B cell (primary cell): ENCODE data around the gene RMI2. TPM values are rescaled to one million over a fixed set of nuclear protein-coding genes. Genes with fewer than 3 reads are reported as not detected.

Source experiments
- ATAC-seq: fragments of 200-7000 bp; cut with Tn5 transposase; one replicate; pipeline ENCODE4 v1.10.0; 2021; ENCODE audit warnings: low read depth, mild to moderate bottlenecking, moderate number of reproducible peaks, moderate library complexity
- CTCF ChIA-PET: fragments of 350-600 bp; sonication (Branson Sonifier 250); formaldehyde crosslinking; loops from one replicate; lab custom pipeline; 2021; ENCODE audit warnings: antibody characterized with exemption, inconsistent platforms; lab: Charles Lee
- POLR2A ChIA-PET: fragments of 350-600 bp; sonication (Branson Sonifier 250); formaldehyde crosslinking; loops from one replicate; lab custom pipeline; 2021; ENCODE audit warnings: antibody characterized with exemption; lab: Charles Lee
- DNase-seq: peaks from one replicate; pipeline ENCODE4 v3.0.0; 2013
- H2AFZ ChIP-seq: 2 replicates; pipeline ENCODE4 v1.6.1; 2012; ENCODE audit warnings: mild to moderate bottlenecking, low read depth, low read length; ENCODE audit not compliant: insufficient read depth, poor library complexity, severe bottlenecking
- H3K27ac ChIP-seq, 2 donors: 1 replicate in 1 of 2; 2 replicates in 1 of 2; pipeline ENCODE4 v1.5.1; 2012 to 2013; ENCODE audit warnings: low read length in 2 of 2, mild to moderate bottlenecking in 2 of 2, moderate library complexity in 1 of 2
- H3K27me3 ChIP-seq, 4 experiments: fragments of 200-600 bp in 1 of 4; sonication (generic) in 1 of 4; replicated peaks in 1 of 4; 1 replicate in 2 of 4; 2 replicates in 2 of 4; pipeline versions ENCODE4 v1.6.1 to v1.7.0; 2013 to 2016; ENCODE audit warnings: low read length in 3 of 4, mild to moderate bottlenecking in 2 of 4, mixed read lengths in 1 of 4, moderate library complexity in 1 of 4; ENCODE audit not compliant: insufficient read depth in 4 of 4, control insufficient read depth in 3 of 4; ENCODE audit errors: control extremely low read depth in 1 of 4
- H3K36me3 ChIP-seq, 2 experiments: replicated peaks in 1 of 2; 1 replicate in 1 of 2; 2 replicates in 1 of 2; pipeline versions ENCODE4 v1.6.1 to v1.7.1; 2013; ENCODE audit warnings: low read length in 1 of 2; ENCODE audit not compliant: insufficient read depth in 2 of 2, control insufficient read depth in 1 of 2; ENCODE audit errors: control extremely low read depth in 1 of 2, extremely low read depth in 1 of 2
- H3K4me1 ChIP-seq, 2 donors: fragments of 200-600 bp in 1 of 2; sonication (generic) in 1 of 2; 1 replicate in 1 of 2; 2 replicates in 1 of 2; pipeline versions ENCODE4 v1.5.1 to v1.6.1; 2013 to 2017; ENCODE audit warnings: low read length in 2 of 2; ENCODE audit not compliant: control insufficient read depth in 2 of 2, insufficient read depth in 2 of 2
- H3K4me2 ChIP-seq: replicated peaks from 2 replicates; pipeline ENCODE3; 2012; ENCODE audit warnings: mild to moderate bottlenecking, low read depth, low read length; ENCODE audit not compliant: poor library complexity, severe bottlenecking
- H3K4me3 ChIP-seq, 5 experiments: fragments of 200-600 bp in 1 of 5; sonication (generic) in 1 of 5; 1 replicate in 3 of 5; 2 replicates in 2 of 5; pipeline versions ENCODE4 v1.5.1 to v1.7.0; 2011 to 2016; ENCODE audit warnings: low read length in 4 of 5, mild to moderate bottlenecking in 4 of 5, low read depth in 2 of 5, control low read depth in 1 of 5, moderate library complexity in 1 of 5; ENCODE audit not compliant: insufficient read depth in 1 of 5; ENCODE audit errors: control extremely low read depth in 1 of 5, extremely low read depth in 1 of 5
- H3K79me2 ChIP-seq: fragments of 200-600 bp; sonication (generic); one replicate; pipeline ENCODE4 v1.6.0; 2016; ENCODE audit warnings: low read length; ENCODE audit not compliant: control insufficient read depth, insufficient read depth
- H3K9ac ChIP-seq: fragments of 200-600 bp; sonication (generic); 2 replicates; pipeline ENCODE4 v1.6.1; 2017; ENCODE audit warnings: mild to moderate bottlenecking, low read length, moderate library complexity
- H3K9me3 ChIP-seq, 3 donors: one replicate each; pipeline versions ENCODE4 v1.6.1 to v1.7.1; 2013; ENCODE audit warnings: low read length in 2 of 3; ENCODE audit not compliant: control insufficient read depth in 2 of 3, insufficient read depth in 1 of 3; ENCODE audit errors: control extremely low read depth in 1 of 3
- H4K20me1 ChIP-seq: 2 replicates; pipeline ENCODE4 v1.6.0; 2012; ENCODE audit warnings: mild to moderate bottlenecking, low read length; ENCODE audit not compliant: insufficient read depth, control insufficient read depth, poor library complexity, severe bottlenecking
- H3K27ac Mint-ChIP-seq: one replicate; pipeline ENCODE4 v1.8.0; 2021; ENCODE audit warnings: mixed read lengths
- H3K27me3 Mint-ChIP-seq: one replicate; pipeline ENCODE4 v1.8.0; 2021; ENCODE audit warnings: mixed read lengths
- H3K4me1 Mint-ChIP-seq: one replicate; pipeline ENCODE4 v1.8.0; 2021; ENCODE audit warnings: mixed read lengths
- H3K4me3 Mint-ChIP-seq: one replicate; pipeline ENCODE4 v1.8.0; 2021; ENCODE audit warnings: mixed read lengths
- H3K9me3 Mint-ChIP-seq: one replicate; pipeline ENCODE4 v1.8.0; 2022; ENCODE audit warnings: mixed read lengths; ENCODE audit not compliant: insufficient read depth
- CTCF ChIP-seq: fragments of 200-600 bp; IDR thresholded peaks from one replicate; pipeline ENCODE4 v1.8.0; 2022; ENCODE audit warnings: antibody characterized with exemption, mild to moderate bottlenecking
- EZH2 ChIP-seq: IDR thresholded peaks from 2 replicates; pipeline ENCODE4 v1.6.1; 2012; ENCODE audit warnings: borderline replicate concordance, low read depth, mild to moderate bottlenecking, moderate library complexity, low read length; ENCODE audit not compliant: insufficient read depth, poor library complexity, severe bottlenecking
- WGBS: methylation state at CpG from one replicate; pipeline ENCODE4 v1.1.5; 2013; ENCODE audit warnings: missing lambda C conversion rate; ENCODE audit not compliant: insufficient coverage; 5-methylcytosine and 5-hydroxymethylcytosine counted together
- intact Hi-C: fragments of 100-400 bp; cut with micrococcal nuclease; formaldehyde crosslinking; loops from one replicate; pipeline ENCODE4 v1.10.0; 2022
- polyA plus RNA-seq: library from polyadenylated mRNA; depleted of rRNA; stranded (reverse); fragments of >200 nt; gene quantifications from 2 replicates; pipeline ENCODE4 v1.2.3, GENCODE V29; 2012
- total RNA-seq, 2 donors: library from RNA; stranded (reverse); fragments of 120-200 nt in 1 of 2; gene quantifications; 1 replicate in 1 of 2; 2 replicates in 1 of 2; pipeline versions ENCODE4 v1.2.3 to v1.2.4, GENCODE V29; 2013 to 2022

Gene RMI2
- total and polyA plus RNA-seq, 2 donors (not counting 1 experiment from before 2014, with no cell fraction given) = 2.3 to 27.0 TPM

- H3K27ac Mint-ChIP-seq = peak overlapping the region; percentile 82
- no peaks in the 10 kb centered on the region for H3K27me3 ChIP-seq
- H3K79me2 ChIP-seq = no peaks in the 10 kb centered on the region
- no peak overlapping the region for H2AFZ ChIP-seq
- no peak overlapping the region for H3K4me3 Mint-ChIP-seq
- no peak overlapping the region for H3K9ac ChIP-seq
- H3K27ac ChIP-seq = no peak overlapping the region
- no peak overlapping the region for H3K4me2 ChIP-seq
- no peaks in the 10 kb centered on the region for H3K27me3 Mint-ChIP-seq
- H3K4me1 ChIP-seq = peaks cover 45 to 58% of the 10 kb centered on the region in 2 donors
- TF ChIP-seq EZH2 = no peak
- TF ChIP-seq CTCF = no peak
- no peak for ATAC-seq
- intact Hi-C loops = loop anchor here (5.0 kb wide), 2 partner anchors 237 to 368 kb away; no protein-coding TSS in a partner anchor
- no peaks in the 10 kb centered on the region for H3K36me3 ChIP-seq
- no peaks in the 10 kb centered on the region for H3K9me3 Mint-ChIP-seq
- DNase-seq = no peak
- no peaks in the 10 kb centered on the region for H4K20me1 ChIP-seq
- no peak overlapping the region for H3K4me3 ChIP-seq
- peaks cover 0 to 9% (median 0%) of the 10 kb centered on the region in 3 donors for H3K9me3 ChIP-seq
- CTCF ChIA-PET = interaction anchor here (1.5 kb wide), 1 partner anchor 17 kb away, joined by 4 read pairs; no protein-coding TSS in a partner anchor
- WGBS = 94% methylated on average over 7 of the region's 8 CpGs
- POLR2A ChIA-PET = interaction anchor here (6.8 kb wide), 1 partner anchor 13 kb away, joined by 94 read pairs; no protein-coding TSS in a partner anchor
- peaks cover 62% of the 10 kb centered on the region for H3K4me1 Mint-ChIP-seq
Observed at GRCh38 chr16:11314309-11314894, 30.9 kb upstream of the RMI2 start.

DNA sequence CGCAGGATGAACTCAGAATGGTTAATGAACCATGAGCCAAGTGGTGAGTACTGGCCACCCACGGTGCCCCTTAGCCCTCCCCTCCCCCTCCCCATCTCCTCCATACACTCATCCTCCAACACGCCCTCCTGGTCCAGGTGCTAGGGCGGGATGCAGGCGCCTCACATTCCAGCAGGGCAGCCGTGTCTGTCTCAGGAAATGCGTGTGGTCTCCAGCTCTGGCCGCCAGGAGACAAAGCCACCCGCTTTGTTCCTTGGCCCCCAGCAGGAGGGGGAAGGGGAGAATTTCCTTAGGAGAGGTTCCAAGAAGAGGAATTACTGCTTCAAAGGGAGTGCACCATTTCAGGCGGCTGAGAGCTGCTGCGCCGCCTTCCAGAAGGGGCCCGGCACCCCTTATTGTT lies 29.7 kb upstream of the RMI2 start:
- WGBS = 82% methylated on average over 13 of the region's 13 CpGs
- no peak for TF ChIP-seq CTCF
- peaks cover 0 to 3% (median 0%) of the 10 kb centered on the region in 3 donors for H3K9me3 ChIP-seq
- H3K36me3 ChIP-seq = no peaks in the 10 kb centered on the region
- H3K79me2 ChIP-seq = no peaks in the 10 kb centered on the region
- H3K27me3 ChIP-seq = no peaks in the 10 kb centered on the region
- Mint-ChIP-seq H3K27ac (no peak overlapping the region), H3K27me3 (no peaks in the 10 kb centered on the region), H3K4me1 (peaks cover 55% of the 10 kb centered on the region), H3K4me3 (no peak overlapping the region), H3K9me3 (no peaks in the 10 kb centered on the region)
- no peak overlapping the region for H3K4me3 ChIP-seq
- POLR2A ChIA-PET = interaction anchor here (0.7 kb wide), 1 partner anchor 76 kb away, joined by 5 read pairs; no protein-coding TSS in a partner anchor
- ATAC-seq (no peak), DNase-seq (no peak)
- H2AFZ ChIP-seq = no peak overlapping the region
- intact Hi-C loops = no loop called here
- H4K20me1 ChIP-seq = no peaks in the 10 kb centered on the region
- no peak overlapping the region for H3K27ac ChIP-seq
- no peak overlapping the region for H3K4me2 ChIP-seq
- CTCF ChIA-PET = interaction anchor here (0.9 to 1.5 kb wide), 2 partner anchors 13 to 18 kb away, joined by 3 to 4 read pairs; no protein-coding TSS in a partner anchor
- H3K4me1 ChIP-seq = peaks cover 34 to 47% of the 10 kb centered on the region in 2 donors
- H3K9ac ChIP-seq = no peak overlapping the region
